Endothelial cell of umbilical vein (primary cell): ENCODE data around the gene ACMSD. TPM values are rescaled to one million over a fixed set of nuclear protein-coding genes. Genes with fewer than 3 reads are reported as not detected.

Source experiments
- BruUV-seq: library from RNA; stranded (reverse); fragments of 400-500 nt; replicated peaks from 2 replicates; lab custom pipeline; 2021; lab: Mats Ljungman, UMichigan
- CTCF ChIA-PET: fragments of 300-600, 350-600 bp; sonication (Branson Sonifier 250); formaldehyde crosslinking; loops from one replicate; lab custom pipeline; 2021; ENCODE audit warnings: antibody characterized with exemption, inconsistent platforms; lab: Charles Lee
- POLR2A ChIA-PET: fragments of 300-600, 350-600 bp; sonication (Branson Sonifier 250); formaldehyde crosslinking; loops from one replicate; lab custom pipeline; 2021; ENCODE audit warnings: antibody characterized with exemption, inconsistent platforms; lab: Charles Lee
- DNase-seq: peaks from one replicate; pipeline ENCODE4 v3.0.0-alpha.2; 2011; ENCODE audit warnings: low read depth, low spot score
- FAIRE-seq: peaks from 2 replicates; lab custom pipeline; 2011; peaks lifted over from hg19 to GRCh38; lab: Jason Lieb, UNC
- H2AFZ ChIP-seq: 2 replicates; pipeline ENCODE4 v1.6.0; 2012; ENCODE audit warnings: low read depth, low read length, control low read depth, inconsistent platforms
- H3K27ac ChIP-seq: 2 replicates; pipeline ENCODE4 v1.5.1; 2011; ENCODE audit warnings: low read depth, mild to moderate bottlenecking, control low read depth, low read length, moderate library complexity; ENCODE audit not compliant: insufficient read depth
- H3K27me3 ChIP-seq, 2 experiments: 2 replicates each; pipeline versions ENCODE4 v1.6.0 to v1.6.1; 2011; ENCODE audit warnings: low read length in 2 of 2, mixed read lengths in 1 of 2; ENCODE audit not compliant: control insufficient read depth in 2 of 2, insufficient read depth in 2 of 2
- H3K36me3 ChIP-seq, 2 experiments: 2 replicates in 1 of 2; 3 replicates in 1 of 2; pipeline ENCODE4 v1.5.1; 2011; ENCODE audit warnings: low read length in 2 of 2, mild to moderate bottlenecking in 1 of 2, moderate library complexity in 1 of 2; ENCODE audit not compliant: control insufficient read depth in 2 of 2, insufficient read depth in 2 of 2; ENCODE audit errors: extremely low read depth in 1 of 2
- H3K4me1 ChIP-seq: 3 replicates; pipeline ENCODE4 v1.5.1; 2011; ENCODE audit warnings: mild to moderate bottlenecking, low read length; ENCODE audit not compliant: control insufficient read depth, insufficient read depth; ENCODE audit errors: extremely low read depth
- H3K4me2 ChIP-seq: 2 replicates; pipeline ENCODE4 v1.6.1; 2011; ENCODE audit warnings: low read length, control low read depth, mixed read lengths; ENCODE audit not compliant: insufficient read depth
- H3K4me3 ChIP-seq, 3 experiments: fragments of 200-600 bp in 1 of 3; sonication (generic), shearing (Covaris generic) in 1 of 3; replicated peaks in 1 of 3; 2 replicates each; pipeline ENCODE4 v1.5.1; 2011 to 2016; ENCODE audit warnings: control low read depth in 3 of 3, low read length in 3 of 3, mild to moderate bottlenecking in 2 of 3, inconsistent platforms in 1 of 3, low read depth in 1 of 3, moderate library complexity in 1 of 3; ENCODE audit not compliant: insufficient read depth in 1 of 3
- H3K79me2 ChIP-seq: 2 replicates; pipeline ENCODE4 v1.6.0; 2012; ENCODE audit warnings: low read length, inconsistent platforms; ENCODE audit not compliant: control insufficient read depth, insufficient read depth
- H3K9ac ChIP-seq: replicated peaks from 2 replicates; pipeline ENCODE3; 2011; ENCODE audit warnings: low read length, control low read depth; ENCODE audit not compliant: insufficient read depth; ENCODE audit errors: extremely low read depth
- H3K9me1 ChIP-seq: replicated peaks from 3 replicates; pipeline ENCODE4 v1.6.0; 2011; ENCODE audit warnings: mild to moderate bottlenecking, low read length; ENCODE audit not compliant: control insufficient read depth, insufficient read depth; ENCODE audit errors: extremely low read depth
- H3K9me3 ChIP-seq: replicated peaks from 2 replicates; pipeline ENCODE4 v1.5.1; 2012; ENCODE audit warnings: low read length, inconsistent platforms; ENCODE audit not compliant: control insufficient read depth, insufficient read depth
- H4K20me1 ChIP-seq: replicated peaks from 2 replicates; pipeline ENCODE3; 2011; ENCODE audit warnings: mild to moderate bottlenecking, low read length; ENCODE audit not compliant: control insufficient read depth, insufficient read depth; ENCODE audit errors: extremely low read depth
- EZH2 ChIP-seq: IDR thresholded peaks from 2 replicates; pipeline ENCODE4 v1.6.1; 2012; ENCODE audit warnings: borderline replicate concordance, low read depth, mild to moderate bottlenecking, moderate library complexity, low read length, inconsistent platforms; ENCODE audit not compliant: severe bottlenecking
- FOS ChIP-seq: IDR thresholded peaks from 2 replicates; pipeline ENCODE4 v1.6.1; 2011; ENCODE audit warnings: mild to moderate bottlenecking, low read length, moderate library complexity, borderline replicate concordance; ENCODE audit not compliant: insufficient read depth
- GATA2 ChIP-seq: IDR thresholded peaks from 2 replicates; pipeline ENCODE4 v1.7.0; 2011; ENCODE audit warnings: low read depth, mild to moderate bottlenecking, moderate library complexity, mixed read lengths, low read length; ENCODE audit not compliant: insufficient read length, insufficient read depth
- JUN ChIP-seq: IDR thresholded peaks from 2 replicates; pipeline ENCODE4 v1.6.1; 2011; ENCODE audit warnings: borderline replicate concordance, low read depth; ENCODE audit not compliant: insufficient read length, insufficient read depth
- MYC ChIP-seq: IDR thresholded peaks from one replicate; pipeline ENCODE4 v1.6.1; 2011; ENCODE audit warnings: mild to moderate bottlenecking, low read depth, low read length
- POLR2A ChIP-seq: IDR thresholded peaks from 2 replicates; pipeline ENCODE4 v1.6.1; 2012; ENCODE audit warnings: low read depth, mild to moderate bottlenecking, control low read depth, low read length
- POLR2AphosphoS5 ChIP-seq: IDR thresholded peaks from 2 replicates; pipeline ENCODE4 v1.6.1; 2012; ENCODE audit warnings: low read depth, mild to moderate bottlenecking, control low read depth, low read length, moderate library complexity; ENCODE audit not compliant: insufficient read depth
- dilution Hi-C: fragments of 300-500 bp; cut with MboI; formaldehyde crosslinking; loops from one replicate; pipeline ENCODE4 v1.15.0; 2019; ENCODE audit warnings: low sequenced_read_pairs; ENCODE audit not compliant: extremely low pct_ligation_motif_present
- intact Hi-C: fragments of 100-400 bp; cut with micrococcal nuclease; formaldehyde crosslinking; loops from one replicate; pipeline ENCODE4 v1.10.0; 2022
- polyA plus RNA-seq, 4 experiments: library from polyadenylated mRNA; depleted of rRNA in 3 of 4; stranded (reverse) in 3 of 4; unstranded in 1 of 4; fragments of >200 nt; gene quantifications; 2 replicates each; pipeline versions ENCODE4 v1.2.1 to v1.2.3, GENCODE V29; 2011 to 2012; ENCODE audit warnings: missing spikeins in 1 of 4
- total RNA-seq: library from RNA; stranded (reverse); gene quantifications from 2 replicates; pipeline ENCODE4 v1.2.3, GENCODE V29; 2021
- TF ChIP-seq, protein P1 (sequence below), 2 donors: IDR thresholded peaks; 1 replicate in 1 of 2; 2 replicates in 1 of 2; pipeline ENCODE4 v1.5.1; 2011; ENCODE audit warnings: low read length in 2 of 2, mild to moderate bottlenecking in 2 of 2, moderate library complexity in 2 of 2, control low read depth in 1 of 2, inconsistent platforms in 1 of 2, low read depth in 1 of 2; ENCODE audit not compliant: insufficient read depth in 1 of 2; ENCODE audit errors: extremely low read depth in 1 of 2
- TF ChIP-seq, protein P2 (sequence below): IDR thresholded peaks from 2 replicates; pipeline ENCODE4 v1.6.1; 2011; ENCODE audit not compliant: insufficient read depth, insufficient read length

Gene ACMSD
- total and polyA plus RNA-seq, 2 donors (not counting 3 experiments of a cell fraction or from before 2014, with no cell fraction given) = not detected

DNA sequence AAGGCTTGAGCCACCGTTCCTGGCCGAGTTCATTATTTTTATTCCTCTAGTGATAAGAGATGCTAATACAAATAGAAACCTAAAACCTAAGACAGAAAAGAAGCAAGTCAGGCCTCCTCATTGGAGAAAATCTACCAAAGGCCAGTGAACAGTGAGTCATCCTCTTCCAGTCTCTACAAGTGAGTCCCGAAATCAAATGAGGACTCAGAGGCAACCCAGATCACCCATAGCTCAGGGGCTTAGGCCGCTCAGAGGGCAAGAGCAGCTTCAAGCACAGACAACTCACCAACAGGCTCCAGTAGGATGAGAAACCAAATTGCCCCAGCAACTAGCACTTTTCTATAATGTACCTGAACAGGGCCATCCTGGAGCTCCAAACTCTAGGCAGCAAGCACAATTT, 42.7 kb upstream of the ACMSD start:
- CTCF ChIA-PET = interaction anchor here (0.8 to 1.0 kb wide), 2 partner anchors 13 to 345 kb away, joined by 3 to 4 read pairs; no protein-coding TSS in a partner anchor
- POLR2A ChIA-PET = no interaction called here
- dilution Hi-C loops = no loop called here
- BruUV-seq = no TSS peak
- no peak overlapping the region for H3K4me3 ChIP-seq
- H4K20me1 ChIP-seq = no peaks in the 10 kb centered on the region
- intact Hi-C loops = no loop called here
- no peak overlapping the region for H3K27ac ChIP-seq
- H3K9ac ChIP-seq = no peak overlapping the region
- DNase-seq = no peak
- H3K4me1 ChIP-seq = no peaks in the 10 kb centered on the region
- no peaks in the 10 kb centered on the region for H3K9me1 ChIP-seq
- no peak for FAIRE-seq
- H3K4me2 ChIP-seq = no peak overlapping the region
- no peaks in the 10 kb centered on the region for H3K9me3 ChIP-seq
- no peak for TF ChIP-seq JUN
- TF ChIP-seq FOS = no peak
- no peak for TF ChIP-seq MYC
- TF ChIP-seq POLR2A = no peak
- no peak for TF ChIP-seq EZH2
- H3K79me2 ChIP-seq = no peaks in the 10 kb centered on the region
- no peak overlapping the region for H2AFZ ChIP-seq
- no peaks in the 10 kb centered on the region for H3K36me3 ChIP-seq
- H3K27me3 ChIP-seq = no peaks in the 10 kb centered on the region

DNA sequence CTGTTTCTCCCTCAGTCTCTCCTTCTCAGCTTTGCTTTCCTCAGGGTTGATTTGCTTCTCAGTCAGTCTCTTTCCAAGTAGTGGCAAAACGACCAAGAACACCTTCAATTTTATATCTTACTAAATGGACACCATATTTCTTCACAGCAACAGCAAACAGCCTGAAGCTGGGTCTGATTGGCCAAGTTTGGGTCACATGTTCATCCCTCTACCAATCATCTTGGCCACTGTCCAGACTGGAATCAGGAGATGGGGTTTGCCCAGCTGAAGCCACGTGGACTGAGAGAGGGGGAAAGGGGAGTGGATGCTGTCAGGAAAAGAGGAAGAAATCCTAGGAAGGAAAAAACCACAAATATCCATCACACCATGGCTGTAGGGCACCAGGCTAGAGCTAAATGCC, 42.0 kb upstream of the ACMSD start:
- no peaks in the 10 kb centered on the region for H3K27me3 ChIP-seq
- POLR2A ChIA-PET = no interaction called here
- no peaks in the 10 kb centered on the region for H4K20me1 ChIP-seq
- FAIRE-seq (no peak), DNase-seq (no peak)
- H3K27ac ChIP-seq = no peak overlapping the region
- no TSS peak for BruUV-seq
- TF ChIP-seq JUN (no peak), EZH2 (no peak), MYC (no peak), FOS (no peak), POLR2A (no peak), GATA2 (no peak), POLR2AphosphoS5 (no peak)
- TF ChIP-seq, protein P1, sequence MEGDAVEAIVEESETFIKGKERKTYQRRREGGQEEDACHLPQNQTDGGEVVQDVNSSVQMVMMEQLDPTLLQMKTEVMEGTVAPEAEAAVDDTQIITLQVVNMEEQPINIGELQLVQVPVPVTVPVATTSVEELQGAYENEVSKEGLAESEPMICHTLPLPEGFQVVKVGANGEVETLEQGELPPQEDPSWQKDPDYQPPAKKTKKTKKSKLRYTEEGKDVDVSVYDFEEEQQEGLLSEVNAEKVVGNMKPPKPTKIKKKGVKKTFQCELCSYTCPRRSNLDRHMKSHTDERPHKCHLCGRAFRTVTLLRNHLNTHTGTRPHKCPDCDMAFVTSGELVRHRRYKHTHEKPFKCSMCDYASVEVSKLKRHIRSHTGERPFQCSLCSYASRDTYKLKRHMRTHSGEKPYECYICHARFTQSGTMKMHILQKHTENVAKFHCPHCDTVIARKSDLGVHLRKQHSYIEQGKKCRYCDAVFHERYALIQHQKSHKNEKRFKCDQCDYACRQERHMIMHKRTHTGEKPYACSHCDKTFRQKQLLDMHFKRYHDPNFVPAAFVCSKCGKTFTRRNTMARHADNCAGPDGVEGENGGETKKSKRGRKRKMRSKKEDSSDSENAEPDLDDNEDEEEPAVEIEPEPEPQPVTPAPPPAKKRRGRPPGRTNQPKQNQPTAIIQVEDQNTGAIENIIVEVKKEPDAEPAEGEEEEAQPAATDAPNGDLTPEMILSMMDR (IDR thresholded peaks at IDR 0.05; ENCODE audit: extremely low read depth in 1 of 2, insufficient read depth in 1 of 2, low read depth in 1 of 2, low read length in 2 of 2) = no peak
- TF ChIP-seq, protein P2, sequence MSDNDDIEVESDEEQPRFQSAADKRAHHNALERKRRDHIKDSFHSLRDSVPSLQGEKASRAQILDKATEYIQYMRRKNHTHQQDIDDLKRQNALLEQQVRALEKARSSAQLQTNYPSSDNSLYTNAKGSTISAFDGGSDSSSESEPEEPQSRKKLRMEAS = no peak
- no peak overlapping the region for H3K4me2 ChIP-seq
- H2AFZ ChIP-seq = no peak overlapping the region
- H3K4me1 ChIP-seq = no peaks in the 10 kb centered on the region
- H3K9me1 ChIP-seq = no peaks in the 10 kb centered on the region
- no peaks in the 10 kb centered on the region for H3K9me3 ChIP-seq
- H3K79me2 ChIP-seq = no peaks in the 10 kb centered on the region
- no peak overlapping the region for H3K4me3 ChIP-seq
- dilution Hi-C loops = no loop called here
- intact Hi-C loops = no loop called here
- H3K9ac ChIP-seq = no peak overlapping the region
- H3K36me3 ChIP-seq = no peaks in the 10 kb centered on the region
- CTCF ChIA-PET = interaction anchor here (0.8 to 1.0 kb wide), 2 partner anchors 14 to 346 kb away, joined by 3 to 4 read pairs; no protein-coding TSS in a partner anchor
